B cell (primary cell): ENCODE measurements around the gene PDZD11. TPM values are rescaled to one million over a fixed set of nuclear protein-coding genes. Genes with fewer than 3 reads are reported as not detected.
A peak's percentile ranks its signal among the peaks of the same experiment; 100 is the strongest.

Experiments
- ATAC-seq: fragments of 200-7000 bp; cut with Tn5 transposase; one replicate; pipeline ENCODE4 v1.10.0; 2021; ENCODE audit warnings: low read depth, mild to moderate bottlenecking, moderate number of reproducible peaks, moderate library complexity
- CTCF ChIA-PET: fragments of 350-600 bp; sonication (Branson Sonifier 250); formaldehyde crosslinking; loops from one replicate; lab custom pipeline; 2021; ENCODE audit warnings: antibody characterized with exemption, inconsistent platforms; lab: Charles Lee
- POLR2A ChIA-PET: fragments of 350-600 bp; sonication (Branson Sonifier 250); formaldehyde crosslinking; loops from one replicate; lab custom pipeline; 2021; ENCODE audit warnings: antibody characterized with exemption; lab: Charles Lee
- DNase-seq: peaks from one replicate; pipeline ENCODE4 v3.0.0; 2013
- H2AFZ ChIP-seq: 2 replicates; pipeline ENCODE4 v1.6.1; 2012; ENCODE audit warnings: mild to moderate bottlenecking, low read depth, low read length; ENCODE audit not compliant: insufficient read depth, poor library complexity, severe bottlenecking
- H3K27ac ChIP-seq, 2 donors: 1 replicate in 1 of 2; 2 replicates in 1 of 2; pipeline ENCODE4 v1.5.1; 2012 to 2013; ENCODE audit warnings: low read length in 2 of 2, mild to moderate bottlenecking in 2 of 2, moderate library complexity in 1 of 2
- H3K27me3 ChIP-seq, 4 experiments: fragments of 200-600 bp in 1 of 4; sonication (generic) in 1 of 4; replicated peaks in 1 of 4; 1 replicate in 2 of 4; 2 replicates in 2 of 4; pipeline versions ENCODE4 v1.6.1 to v1.7.0; 2013 to 2016; ENCODE audit warnings: low read length in 3 of 4, mild to moderate bottlenecking in 2 of 4, mixed read lengths in 1 of 4, moderate library complexity in 1 of 4; ENCODE audit not compliant: insufficient read depth in 4 of 4, control insufficient read depth in 3 of 4; ENCODE audit errors: control extremely low read depth in 1 of 4
- H3K36me3 ChIP-seq, 2 experiments: replicated peaks in 1 of 2; 1 replicate in 1 of 2; 2 replicates in 1 of 2; pipeline versions ENCODE4 v1.6.1 to v1.7.1; 2013; ENCODE audit warnings: low read length in 1 of 2; ENCODE audit not compliant: insufficient read depth in 2 of 2, control insufficient read depth in 1 of 2; ENCODE audit errors: control extremely low read depth in 1 of 2, extremely low read depth in 1 of 2
- H3K4me1 ChIP-seq, 2 donors: fragments of 200-600 bp in 1 of 2; sonication (generic) in 1 of 2; 1 replicate in 1 of 2; 2 replicates in 1 of 2; pipeline versions ENCODE4 v1.5.1 to v1.6.1; 2013 to 2017; ENCODE audit warnings: low read length in 2 of 2; ENCODE audit not compliant: control insufficient read depth in 2 of 2, insufficient read depth in 2 of 2
- H3K4me2 ChIP-seq: replicated peaks from 2 replicates; pipeline ENCODE3; 2012; ENCODE audit warnings: mild to moderate bottlenecking, low read depth, low read length; ENCODE audit not compliant: poor library complexity, severe bottlenecking
- H3K4me3 ChIP-seq, 5 experiments: fragments of 200-600 bp in 1 of 5; sonication (generic) in 1 of 5; 1 replicate in 3 of 5; 2 replicates in 2 of 5; pipeline versions ENCODE4 v1.5.1 to v1.7.0; 2011 to 2016; ENCODE audit warnings: low read length in 4 of 5, mild to moderate bottlenecking in 4 of 5, low read depth in 2 of 5, control low read depth in 1 of 5, moderate library complexity in 1 of 5; ENCODE audit not compliant: insufficient read depth in 1 of 5; ENCODE audit errors: control extremely low read depth in 1 of 5, extremely low read depth in 1 of 5
- H3K79me2 ChIP-seq: fragments of 200-600 bp; sonication (generic); one replicate; pipeline ENCODE4 v1.6.0; 2016; ENCODE audit warnings: low read length; ENCODE audit not compliant: control insufficient read depth, insufficient read depth
- H3K9ac ChIP-seq: fragments of 200-600 bp; sonication (generic); 2 replicates; pipeline ENCODE4 v1.6.1; 2017; ENCODE audit warnings: mild to moderate bottlenecking, low read length, moderate library complexity
- H3K9me3 ChIP-seq, 3 donors: one replicate each; pipeline versions ENCODE4 v1.6.1 to v1.7.1; 2013; ENCODE audit warnings: low read length in 2 of 3; ENCODE audit not compliant: control insufficient read depth in 2 of 3, insufficient read depth in 1 of 3; ENCODE audit errors: control extremely low read depth in 1 of 3
- H4K20me1 ChIP-seq: 2 replicates; pipeline ENCODE4 v1.6.0; 2012; ENCODE audit warnings: mild to moderate bottlenecking, low read length; ENCODE audit not compliant: insufficient read depth, control insufficient read depth, poor library complexity, severe bottlenecking
- H3K27ac Mint-ChIP-seq: one replicate; pipeline ENCODE4 v1.8.0; 2021; ENCODE audit warnings: mixed read lengths
- H3K27me3 Mint-ChIP-seq: one replicate; pipeline ENCODE4 v1.8.0; 2021; ENCODE audit warnings: mixed read lengths
- H3K4me1 Mint-ChIP-seq: one replicate; pipeline ENCODE4 v1.8.0; 2021; ENCODE audit warnings: mixed read lengths
- H3K4me3 Mint-ChIP-seq: one replicate; pipeline ENCODE4 v1.8.0; 2021; ENCODE audit warnings: mixed read lengths
- H3K9me3 Mint-ChIP-seq: one replicate; pipeline ENCODE4 v1.8.0; 2022; ENCODE audit warnings: mixed read lengths; ENCODE audit not compliant: insufficient read depth
- EZH2 ChIP-seq: IDR thresholded peaks from 2 replicates; pipeline ENCODE4 v1.6.1; 2012; ENCODE audit warnings: borderline replicate concordance, low read depth, mild to moderate bottlenecking, moderate library complexity, low read length; ENCODE audit not compliant: insufficient read depth, poor library complexity, severe bottlenecking
- WGBS: methylation state at CpG from one replicate; pipeline ENCODE4 v1.1.5; 2013; ENCODE audit warnings: missing lambda C conversion rate; ENCODE audit not compliant: insufficient coverage; 5-methylcytosine and 5-hydroxymethylcytosine counted together
- intact Hi-C: fragments of 100-400 bp; cut with micrococcal nuclease; formaldehyde crosslinking; loops from one replicate; pipeline ENCODE4 v1.10.0; 2022
- polyA plus RNA-seq: library from polyadenylated mRNA; depleted of rRNA; stranded (reverse); fragments of >200 nt; gene quantifications from 2 replicates; pipeline ENCODE4 v1.2.3, GENCODE V29; 2012
- total RNA-seq, 2 donors: library from RNA; stranded (reverse); fragments of 120-200 nt in 1 of 2; gene quantifications; 1 replicate in 1 of 2; 2 replicates in 1 of 2; pipeline versions ENCODE4 v1.2.3 to v1.2.4, GENCODE V29; 2013 to 2022
- TF ChIP-seq, protein P1 (sequence below): fragments of 200-600 bp; IDR thresholded peaks from one replicate; pipeline ENCODE4 v1.8.0; 2022; ENCODE audit warnings: antibody characterized with exemption, mild to moderate bottlenecking

The PDZD11 gene
- total and polyA plus RNA-seq, 2 donors (not counting 1 experiment from before 2014, with no cell fraction given) = 13.8 to 16.3 TPM

- no peak for TF ChIP-seq EZH2
- TF ChIP-seq, protein P1, sequence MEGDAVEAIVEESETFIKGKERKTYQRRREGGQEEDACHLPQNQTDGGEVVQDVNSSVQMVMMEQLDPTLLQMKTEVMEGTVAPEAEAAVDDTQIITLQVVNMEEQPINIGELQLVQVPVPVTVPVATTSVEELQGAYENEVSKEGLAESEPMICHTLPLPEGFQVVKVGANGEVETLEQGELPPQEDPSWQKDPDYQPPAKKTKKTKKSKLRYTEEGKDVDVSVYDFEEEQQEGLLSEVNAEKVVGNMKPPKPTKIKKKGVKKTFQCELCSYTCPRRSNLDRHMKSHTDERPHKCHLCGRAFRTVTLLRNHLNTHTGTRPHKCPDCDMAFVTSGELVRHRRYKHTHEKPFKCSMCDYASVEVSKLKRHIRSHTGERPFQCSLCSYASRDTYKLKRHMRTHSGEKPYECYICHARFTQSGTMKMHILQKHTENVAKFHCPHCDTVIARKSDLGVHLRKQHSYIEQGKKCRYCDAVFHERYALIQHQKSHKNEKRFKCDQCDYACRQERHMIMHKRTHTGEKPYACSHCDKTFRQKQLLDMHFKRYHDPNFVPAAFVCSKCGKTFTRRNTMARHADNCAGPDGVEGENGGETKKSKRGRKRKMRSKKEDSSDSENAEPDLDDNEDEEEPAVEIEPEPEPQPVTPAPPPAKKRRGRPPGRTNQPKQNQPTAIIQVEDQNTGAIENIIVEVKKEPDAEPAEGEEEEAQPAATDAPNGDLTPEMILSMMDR = peak; percentile 9
- Histone ChIP-seq H3K4me3 (no peak overlapping the region), H2AFZ (no peak overlapping the region), H3K27ac (no peak overlapping the region), H3K4me1 (no peaks in the 10 kb centered on the region), H3K79me2 (no peaks in the 10 kb centered on the region), H3K27me3 (no peaks in the 10 kb centered on the region), H3K4me2 (no peak overlapping the region), H3K9ac (no peak overlapping the region), H3K36me3 (no peaks in the 10 kb centered on the region), H4K20me1 (no peaks in the 10 kb centered on the region), H3K9me3 (no peaks in the 10 kb centered on the region)
- Mint-ChIP-seq H3K4me3 (no peak overlapping the region), H3K9me3 (no peaks in the 10 kb centered on the region), H3K4me1 (no peaks in the 10 kb centered on the region), H3K27ac (no peak overlapping the region), H3K27me3 (no peaks in the 10 kb centered on the region)
- POLR2A ChIA-PET = no interaction called here
- CTCF ChIA-PET = interaction anchor here (0.5 kb wide), 2 partner anchors 423 to 949 kb away, joined by 3 read pairs; no protein-coding TSS in a partner anchor
- no peak for DNase-seq
- 48% methylated on average over 7 of the region's 7 CpGs for WGBS
- ATAC-seq = no peak
- intact Hi-C loops = no loop called here
Measured at GRCh38 chrX:70262952-70263567, 26.7 kb downstream of the PDZD11 start.

DNA sequence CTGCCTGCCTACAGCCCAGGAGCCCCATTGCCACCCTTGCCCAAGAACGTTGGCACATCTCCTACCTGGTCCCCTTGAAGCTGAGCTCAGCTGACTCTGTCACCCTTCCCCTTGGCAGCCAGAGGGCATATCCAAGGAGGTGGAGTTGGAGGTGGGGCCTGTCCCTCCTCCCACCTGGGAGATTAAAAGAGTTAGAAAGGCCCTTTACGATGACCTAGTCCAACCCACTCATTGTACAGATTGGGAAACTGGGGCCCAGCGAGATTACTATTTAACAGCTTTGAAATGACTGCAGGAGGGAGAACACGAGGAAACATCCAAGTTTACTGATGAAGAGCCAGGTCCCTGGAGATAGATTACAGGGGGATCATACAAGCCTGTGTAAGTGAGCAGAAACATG is 29.6 kb downstream of the PDZD11 start, which contains the start of gene P2RY4:
Gene P2RY4 (minus strand): TSS at position 101 of the 400 bp plus-strand sequence. CDS start 580 bp downstream, outside the sequence.
- Mint-ChIP-seq H3K27me3 (no peaks in the 10 kb centered on the region), H3K9me3 (no peaks in the 10 kb centered on the region), H3K27ac (no peak within 1 kb of the TSS), H3K4me3 (no peak within 1 kb of the TSS), H3K4me1 (no peaks in the 10 kb centered on the region)
- no CpG with 5 or more reads among the region's 4 CpGs for WGBS
- H3K36me3 ChIP-seq = no peaks in the 10 kb centered on the region
- no peaks in the 10 kb centered on the region for H3K4me1 ChIP-seq
- DNase-seq = no peak
- no peak within 1 kb of the TSS for H3K4me3 ChIP-seq
- CTCF ChIA-PET = no interaction called here
- POLR2A ChIA-PET = no interaction called here
- intact Hi-C loops = no loop called here
- no peaks in the 10 kb centered on the region for H3K79me2 ChIP-seq
- H3K27ac ChIP-seq = no peak within 1 kb of the TSS
- no peaks in the 10 kb centered on the region for H3K27me3 ChIP-seq
- no peak within 1 kb of the TSS for H3K4me2 ChIP-seq
- no peaks in the 10 kb centered on the region for H3K9me3 ChIP-seq
- H2AFZ ChIP-seq = no peak within 1 kb of the TSS
- no peak within 1 kb of the TSS for H3K9ac ChIP-seq
- no peaks in the 10 kb centered on the region for H4K20me1 ChIP-seq
- TF ChIP-seq, protein P1 = no peak
- no peak for TF ChIP-seq EZH2
- ATAC-seq = no peak
